H9 (cell line): Measurements from ENCODE around the gene C5orf22. TPM values are rescaled to one million over a fixed set of nuclear protein-coding genes. Genes with fewer than 3 reads are reported as not detected.

Experiments used
- DNase-seq: peaks from one replicate; pipeline ENCODE4 v3.0.0-alpha.2; 2017
- H2AFZ ChIP-seq: one replicate; pipeline ENCODE4 v1.6.1; 2013; ENCODE audit warnings: mild to moderate bottlenecking, low read length, control low read depth, moderate library complexity
- H2AK5ac ChIP-seq: 2 replicates; pipeline ENCODE4 v1.6.1; 2013; ENCODE audit warnings: low read length, control low read depth, mixed read lengths; ENCODE audit not compliant: insufficient read length
- H2BK120ac ChIP-seq: one replicate; pipeline ENCODE4 v1.6.1; 2013; ENCODE audit warnings: low read depth, mild to moderate bottlenecking, low read length, control low read depth, inconsistent platforms; ENCODE audit not compliant: poor library complexity, severe bottlenecking
- H2BK12ac ChIP-seq: 2 replicates; pipeline ENCODE4 v1.6.1; 2013; ENCODE audit warnings: low read length, control low read depth, mixed read lengths, low read depth; ENCODE audit not compliant: insufficient read length
- H2BK15ac ChIP-seq: 2 replicates; pipeline ENCODE4 v1.6.1; 2013; ENCODE audit warnings: low read depth, low read length, control low read depth
- H2BK20ac ChIP-seq: one replicate; pipeline ENCODE4 v1.6.1; 2013; ENCODE audit warnings: low read depth, mild to moderate bottlenecking, low read length, control low read depth, inconsistent platforms; ENCODE audit not compliant: poor library complexity, severe bottlenecking
- H2BK5ac ChIP-seq: 2 replicates; pipeline ENCODE4 v1.6.1; 2013; ENCODE audit warnings: low read length, control low read depth, mixed read lengths; ENCODE audit not compliant: insufficient read length
- H3K14ac ChIP-seq: 2 replicates; pipeline ENCODE4 v1.6.1; 2013; ENCODE audit warnings: low read length, control low read depth; ENCODE audit not compliant: insufficient read depth
- H3K18ac ChIP-seq: 2 replicates; pipeline ENCODE4 v1.6.1; 2013; ENCODE audit warnings: low read depth, mild to moderate bottlenecking, mixed read lengths, low read length, control low read depth; ENCODE audit not compliant: insufficient read length
- H3K23ac ChIP-seq: 2 replicates; pipeline ENCODE4 v1.6.1; 2013; ENCODE audit warnings: low read length, control low read depth, mixed read lengths, low read depth; ENCODE audit not compliant: insufficient read length
- H3K23me2 ChIP-seq: 2 replicates; pipeline ENCODE4 v1.6.1; 2013; ENCODE audit warnings: low read depth, mild to moderate bottlenecking, mixed read lengths, low read length, control low read depth; ENCODE audit not compliant: insufficient read length, poor library complexity, severe bottlenecking
- H3K27ac ChIP-seq: 2 replicates; pipeline ENCODE4 v1.5.1; 2013; ENCODE audit warnings: low read length, control low read depth, mixed read lengths, low read depth; ENCODE audit not compliant: insufficient read length
- H3K27me3 ChIP-seq: 2 replicates; pipeline ENCODE4 v1.6.1; 2013; ENCODE audit warnings: low read length, control low read depth, inconsistent platforms; ENCODE audit not compliant: insufficient read depth
- H3K4ac ChIP-seq: 2 replicates; pipeline ENCODE4 v1.6.1; 2013; ENCODE audit warnings: low read depth, mild to moderate bottlenecking, control low read depth, inconsistent platforms, low read length, moderate library complexity
- H3K4me1 ChIP-seq: 2 replicates; pipeline ENCODE4 v1.6.1; 2013; ENCODE audit warnings: low read length, control low read depth, inconsistent platforms; ENCODE audit not compliant: insufficient read depth
- H3K4me2 ChIP-seq: 2 replicates; pipeline ENCODE4 v1.6.1; 2013; ENCODE audit warnings: low read length, control low read depth, mixed read lengths; ENCODE audit not compliant: insufficient read length, insufficient read depth
- H3K56ac ChIP-seq: 2 replicates; pipeline ENCODE4 v1.6.1; 2013; ENCODE audit warnings: low read depth, mild to moderate bottlenecking, mixed read lengths, low read length, control low read depth; ENCODE audit not compliant: insufficient read length
- H3K79me1 ChIP-seq: 2 replicates; pipeline ENCODE4 v1.6.1; 2013; ENCODE audit warnings: low read depth, mild to moderate bottlenecking, moderate library complexity, low read length, control low read depth, inconsistent platforms; ENCODE audit not compliant: insufficient read depth, poor library complexity, severe bottlenecking
- H3K79me2 ChIP-seq: 2 replicates; pipeline ENCODE4 v1.6.1; 2013; ENCODE audit warnings: low read length, control low read depth, inconsistent platforms; ENCODE audit not compliant: insufficient read depth
- H3K9ac ChIP-seq: 2 replicates; pipeline ENCODE4 v1.6.1; 2013; ENCODE audit warnings: low read length, control low read depth, mixed read lengths; ENCODE audit not compliant: insufficient read length; ENCODE audit errors: extremely low read depth
- H3K9me3 ChIP-seq: one replicate; pipeline ENCODE4 v1.6.1; 2013; ENCODE audit warnings: low read depth, low read length, inconsistent platforms; ENCODE audit not compliant: control insufficient read depth
- H3T11ph ChIP-seq: one replicate; pipeline ENCODE4 v1.6.1; 2013; ENCODE audit warnings: mild to moderate bottlenecking, low read length, control low read depth, inconsistent platforms
- H4K20me1 ChIP-seq: one replicate; pipeline ENCODE4 v1.6.1; 2013; ENCODE audit not compliant: control insufficient read depth, insufficient read length, insufficient read depth
- H4K5ac ChIP-seq: 2 replicates; pipeline ENCODE4 v1.6.1; 2013; ENCODE audit warnings: low read depth, mild to moderate bottlenecking, mixed read lengths, low read length, control low read depth; ENCODE audit not compliant: insufficient read length
- H4K8ac ChIP-seq: replicated peaks from 2 replicates; pipeline ENCODE4 v1.6.1; 2013; ENCODE audit warnings: low read length, control low read depth, mixed read lengths, low read depth; ENCODE audit not compliant: insufficient read length
- H4K91ac ChIP-seq: 2 replicates; pipeline ENCODE4 v1.6.1; 2013; ENCODE audit warnings: low read depth, mild to moderate bottlenecking, moderate library complexity, mixed read lengths, low read length, control low read depth; ENCODE audit not compliant: insufficient read length
- H3K27ac Mint-ChIP-seq, 3 experiments: 2 replicates in 2 of 3; 3 replicates in 1 of 3; pipeline ENCODE4 v1.8.0; 2020 to 2021; ENCODE audit warnings: mixed read lengths in 3 of 3, mild to moderate bottlenecking in 1 of 3, moderate library complexity in 1 of 3
- H3K27me3 Mint-ChIP-seq: 2 replicates; pipeline ENCODE4 v1.8.0; 2021; ENCODE audit warnings: low read depth, mild to moderate bottlenecking, moderate library complexity, mixed read lengths
- H3K36me3 Mint-ChIP-seq, 3 experiments: 2 replicates in 2 of 3; 3 replicates in 1 of 3; pipeline ENCODE4 v1.8.0; 2020 to 2021; ENCODE audit warnings: low read depth in 3 of 3, mixed read lengths in 3 of 3; ENCODE audit not compliant: insufficient read depth in 1 of 3
- H3K4me1 Mint-ChIP-seq, 2 experiments: 2 replicates each; pipeline ENCODE4 v1.8.0; 2020; ENCODE audit warnings: mixed read lengths in 2 of 2
- H3K4me3 Mint-ChIP-seq, 2 experiments: 2 replicates in 1 of 2; 3 replicates in 1 of 2; pipeline ENCODE4 v1.8.0; 2020 to 2021; ENCODE audit warnings: mild to moderate bottlenecking in 2 of 2, mixed read lengths in 2 of 2, moderate library complexity in 1 of 2
- H3K9me3 Mint-ChIP-seq, 2 experiments: 2 replicates in 1 of 2; 3 replicates in 1 of 2; pipeline ENCODE4 v1.8.0; 2020; ENCODE audit warnings: mild to moderate bottlenecking in 2 of 2, mixed read lengths in 2 of 2, moderate library complexity in 1 of 2
- CTCF ChIP-seq: fragments of 200-600 bp; sonication (generic); conservative IDR thresholded peaks from 3 replicates; pipeline ENCODE4 v1.8.0; 2021; ENCODE audit warnings: antibody characterized with exemption, mild to moderate bottlenecking
- WGBS: extraction: QIAGEN DNeasy Blood & Tissue Kit; methylation state at CpG from one replicate; pipeline ENCODE4 v1.1.7; 2013; ENCODE audit warnings: missing lambda C conversion rate, low lambda C conversion rate, mixed read lengths; ENCODE audit not compliant: insufficient read length; ENCODE audit errors: extremely low coverage; 5-methylcytosine and 5-hydroxymethylcytosine counted together
- total RNA-seq: library from RNA; stranded (reverse); gene quantifications from 2 replicates; pipeline ENCODE4 v1.2.1, GENCODE V29; 2021

C5orf22 gene
- total RNA-seq, 1 experiment from 2014 or later = 34.0 TPM

GRCh38 chr5:31596354-31596753, 64.3 kb downstream of the C5orf22 start:
- no peak overlapping the region for H4K5ac ChIP-seq
- H3K23me2 ChIP-seq = no peaks in the 10 kb centered on the region
- Mint-ChIP-seq H3K36me3 (no peaks in the 10 kb centered on the region; a peak in 1 of 7 replicates), H3K9me3 (no peaks in the 10 kb centered on the region), H3K27me3 (no peaks in the 10 kb centered on the region), H3K4me3 (no peak overlapping the region), H3K4me1 (peaks cover 0 to 5% of the 10 kb centered on the region in 2 experiments; a peak in 2 of 4 replicates), H3K27ac (no peak overlapping the region)
- no peak overlapping the region for H2BK15ac ChIP-seq
- H2BK5ac ChIP-seq = no peak overlapping the region
- no peak overlapping the region for H4K91ac ChIP-seq
- no peaks in the 10 kb centered on the region for H3K9me3 ChIP-seq
- H3K27me3 ChIP-seq = no peaks in the 10 kb centered on the region
- no peak for TF ChIP-seq CTCF
- no peak overlapping the region for H3K14ac ChIP-seq
- H3K23ac ChIP-seq = no peak overlapping the region
- H2AFZ ChIP-seq = no peak overlapping the region
- H3K4ac ChIP-seq = no peak overlapping the region
- H3K56ac ChIP-seq = no peak overlapping the region
- H4K8ac ChIP-seq = no peak overlapping the region
- no peaks in the 10 kb centered on the region for H3K79me2 ChIP-seq
- no peak overlapping the region for H3K9ac ChIP-seq
- no CpG with 5 or more reads among the region's 1 CpG for WGBS
- H3K27ac ChIP-seq = no peak overlapping the region
- no peak overlapping the region for H3T11ph ChIP-seq
- no peak overlapping the region for H2BK20ac ChIP-seq
- H2BK12ac ChIP-seq = no peak overlapping the region
- no peak overlapping the region for H3K18ac ChIP-seq
- no peak overlapping the region for H2BK120ac ChIP-seq
- H3K4me1 ChIP-seq = no peaks in the 10 kb centered on the region
- no peak overlapping the region for H2AK5ac ChIP-seq
- H3K79me1 ChIP-seq = no peaks in the 10 kb centered on the region
- no peak for DNase-seq
- no peak overlapping the region for H3K4me2 ChIP-seq
- H4K20me1 ChIP-seq = no peaks in the 10 kb centered on the region
